ENCODE measurements around the gene REXO2.

Gene REXO2

DNA sequence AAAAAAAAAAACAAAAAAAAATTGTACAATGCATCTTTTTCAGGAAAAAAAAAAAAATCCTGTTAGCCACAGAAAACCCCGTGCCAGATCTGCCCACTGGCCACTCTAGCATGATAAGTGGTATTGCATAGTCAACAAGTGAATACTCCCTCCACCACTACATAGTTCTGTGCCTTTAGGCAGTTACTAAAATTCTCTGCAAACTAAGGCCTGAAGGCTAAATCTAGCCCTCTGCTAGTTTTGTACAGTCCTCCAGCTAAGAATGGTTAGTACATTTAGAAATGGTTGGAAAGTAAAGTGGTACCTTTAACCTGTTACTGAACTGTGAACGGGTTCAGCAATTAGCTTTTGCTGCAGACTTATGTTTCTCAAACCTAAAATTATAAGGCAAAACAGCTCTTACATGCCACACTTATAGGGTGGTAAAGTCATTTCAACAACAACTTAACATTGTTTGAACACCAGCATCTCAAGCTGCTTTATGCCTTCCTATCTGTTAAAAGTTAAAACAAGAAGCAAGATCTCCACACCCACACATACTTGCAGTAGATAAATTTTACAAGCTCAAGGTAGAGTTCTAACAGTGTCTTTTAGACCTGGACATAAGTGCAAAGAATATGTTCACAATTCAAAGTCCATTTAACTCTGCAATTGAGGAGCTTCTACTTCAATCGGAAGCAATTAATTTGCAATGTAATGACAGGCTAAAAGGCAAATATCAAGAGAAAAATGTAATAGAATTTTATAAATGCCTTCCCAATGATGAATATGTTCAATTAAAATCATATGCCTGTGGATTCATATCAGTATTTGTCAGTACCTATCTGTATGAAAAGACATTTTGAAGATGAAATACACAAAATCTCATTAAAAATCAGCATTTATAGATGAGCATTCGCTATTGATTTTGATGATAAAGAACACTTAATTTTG lies 46.3 kb upstream of the REXO2 start:
- CTCF ChIA-PET, result interaction anchor here (0.8 kb wide), 1 partner anchor 42 kb away, joined by 3 read pairs; no protein-coding TSS in a partner anchor
- no peak overlapping the region for H3K27ac ChIP-seq (ENCODE audit: extremely low read depth, low read depth, low read length)
- POLR2A ChIA-PET, result no interaction called here
- no peak overlapping the region for H3K4me3 ChIP-seq (ENCODE audit: low read depth, low read length)
- no peaks in the 10 kb centered on the region; the same call in 1 of the 2 replicates for H3K4me1 ChIP-seq (ENCODE audit: control insufficient read depth, insufficient read depth, low read length)
- no peaks in the 10 kb centered on the region for H3K9me3 ChIP-seq (ENCODE audit: control insufficient read depth, insufficient read depth, low read depth, low read length)
- H3K36me3 ChIP-seq (ENCODE audit: control insufficient read depth in 2 of 2, insufficient read depth in 1 of 2, low read length in 2 of 2), result no peaks in the 10 kb centered on the region
- no peak for TF ChIP-seq IKZF3 (tag by site-specific recombination; IDR thresholded peaks at IDR 0.05)
- TF ChIP-seq, protein P1, sequence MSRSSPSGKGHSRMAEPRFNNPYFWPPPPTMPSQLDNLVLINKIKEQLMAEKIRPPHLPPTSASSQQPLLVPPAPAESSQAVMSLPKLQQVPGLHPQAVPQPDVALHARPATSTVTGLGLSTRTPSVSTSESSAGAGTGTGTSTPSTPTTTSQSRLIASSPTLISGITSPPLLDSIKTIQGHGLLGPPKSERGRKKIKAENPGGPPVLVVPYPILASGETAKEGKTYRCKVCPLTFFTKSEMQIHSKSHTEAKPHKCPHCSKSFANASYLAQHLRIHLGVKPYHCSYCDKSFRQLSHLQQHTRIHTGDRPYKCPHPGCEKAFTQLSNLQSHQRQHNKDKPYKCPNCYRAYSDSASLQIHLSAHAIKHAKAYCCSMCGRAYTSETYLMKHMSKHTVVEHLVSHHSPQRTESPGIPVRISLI (tag by site-specific recombination; IDR thresholded peaks at IDR 0.05), result peak; percentile 58; the same call in 1 of the 2 replicates
- peak; percentile 75 for TF ChIP-seq SCRT2 (tag by site-specific recombination; IDR thresholded peaks at IDR 0.05)
- peak; percentile 55 for TF ChIP-seq SCRT1 (tag by site-specific recombination; IDR thresholded peaks at IDR 0.05; ENCODE audit: borderline replicate concordance)

DNA sequence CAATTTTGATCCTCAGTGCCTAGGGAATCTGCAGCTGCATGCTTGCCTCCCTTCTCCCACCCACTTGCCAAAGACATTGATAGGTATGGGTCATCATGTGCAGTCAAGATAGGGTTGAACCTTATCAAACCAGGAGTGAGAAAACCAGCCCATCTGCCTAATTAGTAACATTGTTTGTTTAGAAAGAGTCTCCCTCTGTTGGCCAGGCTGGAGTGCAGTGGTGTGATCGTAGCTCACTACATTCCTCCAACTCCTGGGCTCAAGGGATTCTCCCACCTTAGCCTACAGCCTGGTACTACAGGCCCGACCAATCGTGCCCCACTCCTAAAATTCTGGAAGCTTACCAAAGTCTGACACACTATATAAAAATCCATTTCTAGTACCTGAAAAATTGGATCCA lies 43.5 kb upstream of the REXO2 start:
- Histone ChIP-seq H3K36me3 (ENCODE audit: control insufficient read depth in 2 of 2, insufficient read depth in 1 of 2, low read length in 2 of 2) (no peaks in the 10 kb centered on the region), H3K27ac (ENCODE audit: extremely low read depth, low read depth, low read length) (no peak overlapping the region), H3K4me1 (ENCODE audit: control insufficient read depth, insufficient read depth, low read length) (no peaks in the 10 kb centered on the region; the same call in 1 of the 2 replicates), H3K4me3 (ENCODE audit: low read depth, low read length) (no peak overlapping the region), H3K9me3 (ENCODE audit: control insufficient read depth, insufficient read depth, low read depth, low read length) (no peaks in the 10 kb centered on the region)
- no peak for TF ChIP-seq ZNF391 (tag by site-specific recombination; IDR thresholded peaks at IDR 0.05; ENCODE audit: borderline replicate concordance, low read depth)
- peak; percentile 54 for TF ChIP-seq ZBTB17 (tag by site-specific recombination; IDR thresholded peaks at IDR 0.05)
- CTCF ChIA-PET, result interaction anchor here (0.6 to 1.5 kb wide), 2 partner anchors 41 to 115 kb away, joined by 3 read pairs; no protein-coding TSS in a partner anchor
- POLR2A ChIA-PET, result no interaction called here

DNA sequence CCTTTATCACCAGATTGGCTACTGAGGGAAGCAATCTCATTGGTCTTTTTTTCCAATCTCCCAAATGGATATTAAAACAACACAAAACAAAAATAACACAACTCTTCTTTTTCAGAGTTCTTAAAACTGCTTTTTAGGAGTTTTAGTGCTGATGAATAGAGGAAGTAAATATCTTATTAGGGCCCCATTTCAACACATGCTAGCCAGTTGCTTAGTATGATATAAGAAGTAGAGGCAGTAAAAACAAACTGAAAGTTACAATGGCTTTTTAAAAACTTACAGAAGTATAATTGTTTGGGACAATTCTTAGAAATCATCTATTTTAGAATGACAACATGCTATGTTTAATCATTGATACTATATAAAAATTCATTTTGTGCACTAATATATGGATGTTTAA lies 42.4 kb upstream of the REXO2 start:
- Histone ChIP-seq H3K27ac (ENCODE audit: extremely low read depth, low read depth, low read length) (no peak overlapping the region), H3K9me3 (ENCODE audit: control insufficient read depth, insufficient read depth, low read depth, low read length) (no peaks in the 10 kb centered on the region), H3K36me3 (ENCODE audit: control insufficient read depth in 2 of 2, insufficient read depth in 1 of 2, low read length in 2 of 2) (no peaks in the 10 kb centered on the region), H3K4me1 (ENCODE audit: control insufficient read depth, insufficient read depth, low read length) (no peaks in the 10 kb centered on the region; the same call in 1 of the 2 replicates), H3K4me3 (ENCODE audit: low read depth, low read length) (no peak overlapping the region)
- POLR2A ChIA-PET, result no interaction called here
- CTCF ChIA-PET, result no interaction called here
- TF ChIP-seq ZSCAN16 (tag by site-specific recombination; IDR thresholded peaks at IDR 0.05) (no peak), RBAK (tag by site-specific recombination; IDR thresholded peaks at IDR 0.05) (no peak), ZNF658 (tag by site-specific recombination; IDR thresholded peaks at IDR 0.05) (no peak), ZNF530 (tag by site-specific recombination; IDR thresholded peaks at IDR 0.05; ENCODE audit: low read depth) (no peak), ZNF560 (tag by site-specific recombination; IDR thresholded peaks at IDR 0.05; ENCODE audit: borderline replicate concordance) (no peak), ZNF555 (tag by site-specific recombination; conservative IDR thresholded peaks at IDR 0.05) (no peak), ZNF76 (tag by site-specific recombination; IDR thresholded peaks at IDR 0.05; ENCODE audit: borderline replicate concordance, low read depth) (no peak), ZNF623 (tag by site-specific recombination; IDR thresholded peaks at IDR 0.05) (no peak), ZXDB (tag by site-specific recombination; IDR thresholded peaks at IDR 0.05) (no peak), ZNF341 (tag by site-specific recombination; IDR thresholded peaks at IDR 0.05; ENCODE audit: low read depth) (no peak), ZNF24 (tag by site-specific recombination; IDR thresholded peaks at IDR 0.05) (no peak)
- TF ChIP-seq, protein P2, sequence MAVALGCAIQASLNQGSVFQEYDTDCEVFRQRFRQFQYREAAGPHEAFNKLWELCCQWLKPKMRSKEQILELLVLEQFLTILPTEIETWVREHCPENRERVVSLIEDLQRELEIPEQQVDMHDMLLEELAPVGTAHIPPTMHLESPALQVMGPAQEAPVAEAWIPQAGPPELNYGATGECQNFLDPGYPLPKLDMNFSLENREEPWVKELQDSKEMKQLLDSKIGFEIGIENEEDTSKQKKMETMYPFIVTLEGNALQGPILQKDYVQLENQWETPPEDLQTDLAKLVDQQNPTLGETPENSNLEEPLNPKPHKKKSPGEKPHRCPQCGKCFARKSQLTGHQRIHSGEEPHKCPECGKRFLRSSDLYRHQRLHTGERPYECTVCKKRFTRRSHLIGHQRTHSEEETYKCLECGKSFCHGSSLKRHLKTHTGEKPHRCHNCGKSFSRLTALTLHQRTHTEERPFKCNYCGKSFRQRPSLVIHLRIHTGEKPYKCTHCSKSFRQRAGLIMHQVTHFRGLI (tag by site-specific recombination; IDR thresholded peaks at IDR 0.05), result no peak
- TF ChIP-seq, protein P3, sequence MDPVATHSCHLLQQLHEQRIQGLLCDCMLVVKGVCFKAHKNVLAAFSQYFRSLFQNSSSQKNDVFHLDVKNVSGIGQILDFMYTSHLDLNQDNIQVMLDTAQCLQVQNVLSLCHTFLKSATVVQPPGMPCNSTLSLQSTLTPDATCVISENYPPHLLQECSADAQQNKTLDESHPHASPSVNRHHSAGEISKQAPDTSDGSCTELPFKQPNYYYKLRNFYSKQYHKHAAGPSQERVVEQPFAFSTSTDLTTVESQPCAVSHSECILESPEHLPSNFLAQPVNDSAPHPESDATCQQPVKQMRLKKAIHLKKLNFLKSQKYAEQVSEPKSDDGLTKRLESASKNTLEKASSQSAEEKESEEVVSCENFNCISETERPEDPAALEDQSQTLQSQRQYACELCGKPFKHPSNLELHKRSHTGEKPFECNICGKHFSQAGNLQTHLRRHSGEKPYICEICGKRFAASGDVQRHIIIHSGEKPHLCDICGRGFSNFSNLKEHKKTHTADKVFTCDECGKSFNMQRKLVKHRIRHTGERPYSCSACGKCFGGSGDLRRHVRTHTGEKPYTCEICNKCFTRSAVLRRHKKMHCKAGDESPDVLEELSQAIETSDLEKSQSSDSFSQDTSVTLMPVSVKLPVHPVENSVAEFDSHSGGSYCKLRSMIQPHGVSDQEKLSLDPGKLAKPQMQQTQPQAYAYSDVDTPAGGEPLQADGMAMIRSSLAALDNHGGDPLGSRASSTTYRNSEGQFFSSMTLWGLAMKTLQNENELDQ (tag by site-specific recombination; IDR thresholded peaks at IDR 0.05; ENCODE audit: low read depth), result no peak

All from HEK293 (cell line).